CD4-positive, alpha-beta memory T cell (primary cell): ENCODE measurements around the gene MOV10L1. TPM values are rescaled to one million over a fixed set of nuclear protein-coding genes. Genes with fewer than 3 reads are reported as not detected.
"Not testable (repeated sequence)": the region's sequence is repeated elsewhere in the genome, so short reads cannot be mapped to it uniquely, and the experiment has no call there.

ENCODE experiments used
- CTCF ChIA-PET: fragments of 350-600 bp; sonication (Branson Sonifier 250); formaldehyde crosslinking; loops from one replicate; lab custom pipeline; 2021; ENCODE audit warnings: inconsistent platforms; ENCODE audit not compliant: partially characterized antibody; lab: Charles Lee
- POLR2A ChIA-PET: fragments of 350-600 bp; sonication (Branson Sonifier 250); formaldehyde crosslinking; loops from one replicate; lab custom pipeline; 2021; ENCODE audit not compliant: partially characterized antibody; lab: Charles Lee
- DNase-seq, 5 donors: peaks; one replicate each; pipeline versions ENCODE4 v3.0.0 to v3.0.0-alpha.2; 2020 to 2022; ENCODE audit warnings: mixed read lengths in 1 of 5
- H3K27ac ChIP-seq: one replicate; pipeline ENCODE4 v1.7.0; 2013; ENCODE audit warnings: low read depth, low read length
- H3K27me3 ChIP-seq: 2 replicates; pipeline ENCODE4 v1.7.0; 2013; ENCODE audit warnings: mild to moderate bottlenecking, low read length, moderate library complexity; ENCODE audit not compliant: insufficient read depth
- H3K36me3 ChIP-seq: 2 replicates; pipeline ENCODE4 v1.7.0; 2013; ENCODE audit warnings: mild to moderate bottlenecking, low read length, moderate library complexity; ENCODE audit not compliant: insufficient read depth
- H3K4me1 ChIP-seq: 2 replicates; pipeline ENCODE4 v1.7.0; 2013; ENCODE audit warnings: mild to moderate bottlenecking, low read length, moderate library complexity; ENCODE audit not compliant: insufficient read depth
- H3K4me3 ChIP-seq, 2 donors: one replicate each; pipeline ENCODE4 v1.7.0; 2013; ENCODE audit warnings: low read length in 2 of 2, mild to moderate bottlenecking in 1 of 2
- H3K9me3 ChIP-seq, 2 donors: one replicate each; pipeline ENCODE4 v1.7.0; 2013; ENCODE audit warnings: low read length in 2 of 2, control low read depth in 1 of 2; ENCODE audit not compliant: control insufficient read depth in 1 of 2
- H3K27ac Mint-ChIP-seq, 7 donors: one replicate each; pipeline ENCODE4 v1.8.0; 2020 to 2021; ENCODE audit warnings: mixed read lengths in 7 of 7, mild to moderate bottlenecking in 6 of 7, inconsistent platforms in 3 of 7, moderate library complexity in 3 of 7
- H3K27me3 Mint-ChIP-seq, 2 donors: one replicate each; pipeline ENCODE4 v1.8.0; 2020 to 2021; ENCODE audit warnings: mixed read lengths in 2 of 2
- H3K36me3 Mint-ChIP-seq, 2 donors: one replicate each; pipeline ENCODE4 v1.8.0; 2020 to 2021; ENCODE audit warnings: mixed read lengths in 2 of 2, inconsistent platforms in 1 of 2, mild to moderate bottlenecking in 1 of 2
- H3K4me1 Mint-ChIP-seq, 4 donors: one replicate each; pipeline ENCODE4 v1.8.0; 2020 to 2021; ENCODE audit warnings: mixed read lengths in 4 of 4, mild to moderate bottlenecking in 1 of 4
- H3K4me3 Mint-ChIP-seq, 8 donors: one replicate each; pipeline ENCODE4 v1.8.0; 2020 to 2021; ENCODE audit warnings: mixed read lengths in 8 of 8, mild to moderate bottlenecking in 7 of 8, moderate library complexity in 6 of 8, inconsistent platforms in 3 of 8
- H3K9me3 Mint-ChIP-seq, 8 donors: one replicate each; pipeline ENCODE4 v1.8.0; 2020 to 2021; ENCODE audit warnings: mixed read lengths in 8 of 8, mild to moderate bottlenecking in 5 of 8, inconsistent platforms in 3 of 8, moderate library complexity in 1 of 8
- intact Hi-C: fragments of 100-400 bp; cut with micrococcal nuclease; formaldehyde crosslinking; loops from one replicate; pipeline ENCODE4 v1.15.1; 2023
- polyA plus RNA-seq, 2 donors: library from polyadenylated mRNA; unstranded; fragments of 300-500 nt; fragmentation: Illumina TruSeq; gene quantifications; one replicate each; pipeline ENCODE4 v1.2.3, GENCODE V29; 2021
- total RNA-seq, 2 experiments: library from RNA; stranded (reverse); gene quantifications; one replicate each; pipeline ENCODE4 v1.2.3, GENCODE V29; 2021

MOV10L1 gene
- total and polyA plus RNA-seq, 4 experiments from 2014 or later = not detected

- H3K4me3 ChIP-seq, H3K4me3 Mint-ChIP-seq, H3K36me3 Mint-ChIP-seq, CTCF ChIA-PET, H3K9me3 ChIP-seq, H3K4me1 Mint-ChIP-seq, H3K36me3 ChIP-seq, H3K9me3 Mint-ChIP-seq, DNase-seq, H3K27me3 ChIP-seq, H3K4me1 ChIP-seq, intact Hi-C loops, H3K27ac ChIP-seq, H3K27ac Mint-ChIP-seq: not testable (repeated sequence)
- POLR2A ChIA-PET = interaction anchor here (1.1 kb wide), 1 partner anchor 74 kb away, joined by 3 read pairs; no protein-coding TSS in a partner anchor
- peaks cover 25 to 28% of the 10 kb centered on the region in 2 donors for H3K27me3 Mint-ChIP-seq
Measured at GRCh38 chr22:50137277-50137676, 47.5 kb downstream of the MOV10L1 start.

DNA sequence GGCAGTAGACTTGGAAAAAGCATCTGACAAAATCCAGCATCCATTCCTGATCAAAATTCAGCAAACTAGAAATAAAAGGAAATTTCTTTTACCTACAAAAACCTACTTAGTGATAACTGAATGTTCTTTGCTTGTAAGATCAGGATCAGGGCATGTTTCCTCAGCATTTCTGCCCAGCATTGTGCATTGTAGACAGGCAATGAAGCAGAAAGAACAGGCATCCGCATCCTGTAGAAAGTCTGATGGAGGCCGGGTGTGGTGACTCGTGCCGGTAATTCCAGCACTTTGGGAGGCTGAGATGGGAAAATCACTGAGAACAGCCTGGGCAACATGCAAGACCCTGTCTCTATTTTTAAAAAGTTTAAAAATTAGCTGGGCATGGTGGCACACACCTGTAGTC, 48.2 kb downstream of the MOV10L1 start:
- no peaks in the 10 kb centered on the region for H3K4me1 Mint-ChIP-seq
- H3K36me3 Mint-ChIP-seq = no peaks in the 10 kb centered on the region
- ChIA-PET POLR2A (no interaction called here), CTCF (no interaction called here)
- H3K9me3 ChIP-seq = no peaks in the 10 kb centered on the region
- no peak overlapping the region for H3K27ac Mint-ChIP-seq
- no peak overlapping the region for H3K27ac ChIP-seq
- H3K4me3 Mint-ChIP-seq = no peak overlapping the region
- intact Hi-C loops = no loop called here
- peaks cover 0 to 2% (median 0%) of the 10 kb centered on the region in 8 donors for H3K9me3 Mint-ChIP-seq
- no peaks in the 10 kb centered on the region for H3K36me3 ChIP-seq
- no peak for DNase-seq
- no peaks in the 10 kb centered on the region for H3K27me3 ChIP-seq
- no peaks in the 10 kb centered on the region for H3K4me1 ChIP-seq
- H3K27me3 Mint-ChIP-seq = peaks cover 26 to 27% of the 10 kb centered on the region in 2 donors
- H3K4me3 ChIP-seq = no peak overlapping the region

DNA sequence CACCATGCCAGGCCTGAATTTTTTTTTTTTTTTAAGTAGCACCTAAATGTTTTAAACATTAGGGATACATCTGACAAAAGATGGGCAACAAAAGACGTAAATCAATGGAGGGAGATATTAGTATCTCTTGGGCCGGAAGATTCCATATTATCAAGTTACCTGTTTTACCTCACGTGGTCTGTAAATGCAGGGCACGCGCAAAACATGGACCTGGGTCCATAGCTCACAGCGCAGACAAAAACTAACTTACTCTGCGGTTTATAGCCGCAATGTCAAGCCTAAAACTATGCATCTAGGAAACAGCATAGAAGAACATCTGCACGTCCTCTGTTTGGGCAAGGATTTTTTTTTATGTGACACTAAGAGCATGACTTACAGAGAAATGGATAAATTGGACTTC, 49.2 kb downstream of the MOV10L1 start:
- ChIA-PET POLR2A (no interaction called here), CTCF (no interaction called here)
- H3K27me3 Mint-ChIP-seq = peaks cover 27% of the 10 kb centered on the region in 2 donors

DNA sequence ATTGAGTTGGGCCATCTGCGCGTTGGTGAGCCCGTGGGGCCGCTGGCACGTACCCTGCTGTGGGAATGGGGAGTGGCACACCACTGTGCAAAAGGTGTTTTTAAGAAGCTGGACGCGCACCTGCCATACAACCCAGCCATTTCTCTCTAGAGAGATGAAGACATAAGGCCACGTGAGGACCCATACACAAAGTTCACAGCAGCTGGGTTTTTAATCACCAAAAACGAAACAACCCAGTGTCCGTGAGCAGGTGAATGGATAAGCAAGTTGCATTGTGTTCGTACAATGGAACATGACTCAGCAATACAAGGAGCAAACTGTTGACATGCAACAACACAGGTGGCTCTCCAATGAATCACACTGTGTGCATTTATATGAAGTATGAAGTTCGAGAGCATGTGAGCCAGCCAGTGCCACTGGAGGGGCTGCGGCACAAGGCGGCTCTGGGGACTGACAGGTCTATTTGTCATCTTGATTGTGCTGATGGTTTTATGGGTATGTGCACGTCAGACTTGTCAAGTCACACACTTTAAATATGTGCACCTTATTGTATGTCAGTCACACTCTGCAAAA, 50.1 kb downstream of the MOV10L1 start:
- intact Hi-C loops = no loop called here
- POLR2A ChIA-PET = interaction anchor here (0.6 kb wide), 1 partner anchor 9 kb away, joined by 3 read pairs; no protein-coding TSS in a partner anchor
- Histone ChIP-seq H3K9me3 (no peaks in the 10 kb centered on the region), H3K27me3 (no peaks in the 10 kb centered on the region), H3K4me1 (no peaks in the 10 kb centered on the region), H3K36me3 (no peaks in the 10 kb centered on the region), H3K4me3 (no peak overlapping the region), H3K27ac (no peak overlapping the region)
- CTCF ChIA-PET = no interaction called here
- DNase-seq = no peak
- H3K36me3 Mint-ChIP-seq = no peaks in the 10 kb centered on the region
- no peak overlapping the region for H3K4me3 Mint-ChIP-seq
- no peak overlapping the region for H3K27ac Mint-ChIP-seq
- H3K9me3 Mint-ChIP-seq = no peaks in the 10 kb centered on the region
- H3K4me1 Mint-ChIP-seq = no peaks in the 10 kb centered on the region
- peaks cover 23% of the 10 kb centered on the region in 2 donors for H3K27me3 Mint-ChIP-seq

More for the DNA sequence above, 49.2 kb downstream of the MOV10L1 start:
- Histone ChIP-seq H3K9me3 (no peaks in the 10 kb centered on the region), H3K4me3 (no peak overlapping the region), H3K27ac (no peak overlapping the region), H3K36me3 (no peaks in the 10 kb centered on the region), H3K4me1 (no peaks in the 10 kb centered on the region), H3K27me3 (no peaks in the 10 kb centered on the region)
- H3K9me3 Mint-ChIP-seq = peaks cover 0 to 2% (median 0%) of the 10 kb centered on the region in 8 donors
- no peaks in the 10 kb centered on the region for H3K36me3 Mint-ChIP-seq
- DNase-seq = no peak
- no peak overlapping the region for H3K27ac Mint-ChIP-seq
- no peaks in the 10 kb centered on the region for H3K4me1 Mint-ChIP-seq
- H3K4me3 Mint-ChIP-seq = no peak overlapping the region
- intact Hi-C loops = no loop called here

DNA sequence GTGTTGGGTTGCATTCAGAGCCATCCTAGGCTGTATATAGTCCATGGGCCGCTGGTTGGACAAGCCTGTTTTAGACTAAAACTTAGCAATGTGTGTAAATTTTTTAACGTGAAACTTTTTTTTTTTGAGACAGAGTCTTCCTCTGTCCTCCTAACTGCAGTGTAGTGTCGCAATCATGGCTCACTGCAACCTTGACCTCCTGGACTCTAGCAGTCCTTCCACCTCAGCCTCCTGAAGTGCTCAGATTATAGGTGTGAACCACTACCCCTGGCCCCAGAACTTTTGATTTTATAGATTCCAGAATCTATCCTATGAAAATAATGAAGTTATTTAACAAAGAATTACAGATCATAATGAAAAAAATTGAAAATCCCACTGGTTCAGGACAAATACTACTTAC, 50.8 kb downstream of the MOV10L1 start:
- H3K27ac ChIP-seq = no peak overlapping the region
- H3K9me3 Mint-ChIP-seq = no peaks in the 10 kb centered on the region
- intact Hi-C loops = no loop called here
- H3K27me3 ChIP-seq = no peaks in the 10 kb centered on the region
- ChIA-PET CTCF (no interaction called here), POLR2A (interaction anchor here (0.6 kb wide), 1 partner anchor 8 kb away, joined by 3 read pairs; no protein-coding TSS in a partner anchor)
- no peaks in the 10 kb centered on the region for H3K36me3 ChIP-seq
- DNase-seq = no peak
- H3K36me3 Mint-ChIP-seq = no peaks in the 10 kb centered on the region
- no peaks in the 10 kb centered on the region for H3K4me1 Mint-ChIP-seq
- no peaks in the 10 kb centered on the region for H3K9me3 ChIP-seq
- no peaks in the 10 kb centered on the region for H3K4me1 ChIP-seq
- H3K27ac Mint-ChIP-seq = no peak overlapping the region
- no peak overlapping the region for H3K4me3 Mint-ChIP-seq
- no peak overlapping the region for H3K4me3 ChIP-seq
- H3K27me3 Mint-ChIP-seq = peaks cover 23% of the 10 kb centered on the region in 2 donors

DNA sequence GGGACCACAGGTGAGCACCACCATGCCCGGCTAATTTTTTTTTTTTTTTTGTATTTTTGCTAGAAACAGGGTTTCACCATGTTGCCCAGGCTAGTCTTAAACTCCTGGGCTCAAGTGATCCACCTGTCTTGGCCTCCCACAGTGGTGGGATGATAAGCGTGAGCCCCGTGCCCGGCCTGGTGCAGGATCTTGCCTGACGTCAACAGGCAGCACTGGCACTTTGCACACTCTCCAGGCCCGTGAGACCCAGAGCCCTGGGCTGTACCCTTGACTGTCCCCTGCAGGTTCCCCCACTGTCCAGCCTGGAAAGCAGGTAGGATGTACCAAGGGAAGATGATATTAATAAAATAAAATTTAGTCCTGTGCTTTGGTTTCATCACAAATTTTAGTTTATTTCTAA, 51.7 kb downstream of the MOV10L1 start:
- Mint-ChIP-seq H3K36me3 (no peaks in the 10 kb centered on the region), H3K4me3 (no peak overlapping the region), H3K27me3 (peaks cover 17% of the 10 kb centered on the region in 2 donors), H3K9me3 (no peaks in the 10 kb centered on the region), H3K4me1 (no peaks in the 10 kb centered on the region), H3K27ac (no peak overlapping the region)
- POLR2A ChIA-PET = interaction anchor here (0.7 to 1.6 kb wide), 2 partner anchors 10 to 64 kb away, joined by 3 to 4 read pairs; no protein-coding TSS in a partner anchor
- no peaks in the 10 kb centered on the region for H3K4me1 ChIP-seq
- no peaks in the 10 kb centered on the region for H3K9me3 ChIP-seq
- no peaks in the 10 kb centered on the region for H3K27me3 ChIP-seq
- CTCF ChIA-PET = interaction anchor here (1.6 kb wide), 1 partner anchor 100 kb away, joined by 3 read pairs; no protein-coding TSS in a partner anchor
- H3K36me3 ChIP-seq = no peaks in the 10 kb centered on the region
- DNase-seq = no peak
- intact Hi-C loops = no loop called here
- H3K27ac ChIP-seq = no peak overlapping the region
- no peak overlapping the region for H3K4me3 ChIP-seq

- Mint-ChIP-seq H3K27me3 (peaks cover 15% of the 10 kb centered on the region in 2 donors), H3K4me3 (no peak overlapping the region), H3K4me1 (peaks cover 0 to 3% (median 0%) of the 10 kb centered on the region in 4 donors), H3K36me3 (no peaks in the 10 kb centered on the region), H3K27ac (no peak overlapping the region), H3K9me3 (no peaks in the 10 kb centered on the region)
- H3K4me3 ChIP-seq = no peak overlapping the region
- H3K27ac ChIP-seq = no peak overlapping the region
- no peak for DNase-seq
- no peaks in the 10 kb centered on the region for H3K27me3 ChIP-seq
- ChIA-PET CTCF (interaction anchor here (1.6 kb wide), 1 partner anchor 99 kb away, joined by 3 read pairs; no protein-coding TSS in a partner anchor), POLR2A (interaction anchor here (0.7 to 1.6 kb wide), 2 partner anchors 9 to 64 kb away, joined by 3 to 4 read pairs; no protein-coding TSS in a partner anchor)
- H3K36me3 ChIP-seq = no peaks in the 10 kb centered on the region
- H3K4me1 ChIP-seq = no peaks in the 10 kb centered on the region
- H3K9me3 ChIP-seq = no peaks in the 10 kb centered on the region
- intact Hi-C loops = no loop called here
Measured at GRCh38 chr22:50141891-50142363, 52.1 kb downstream of the MOV10L1 start.
